ENCODE results near the gene FRMPD4.

Gene FRMPD4

DNA sequence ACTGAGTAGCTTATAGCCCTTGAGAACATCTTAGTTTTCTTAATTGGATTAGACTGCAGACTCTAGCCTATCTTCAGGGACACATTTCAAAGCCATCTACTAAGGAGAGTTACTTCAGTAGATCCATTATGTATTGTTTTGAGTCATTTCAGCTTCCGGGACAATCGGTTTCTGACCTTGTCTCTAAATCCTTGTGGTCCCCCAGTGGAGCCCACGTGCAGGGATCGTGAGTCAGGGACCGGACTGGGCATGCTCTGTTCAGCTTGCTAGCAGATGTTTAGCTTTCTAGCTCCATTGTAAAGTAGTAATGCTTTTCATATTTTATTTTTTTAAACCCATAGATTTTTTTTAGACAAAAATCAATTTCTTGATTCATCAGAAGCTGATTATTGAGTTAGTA is 441.0 kb downstream of the FRMPD4 start:
- no peak for TF ChIP-seq ESRRG (CRISPR knock-in tag; IDR thresholded peaks at IDR 0.05)
- no peak for TF ChIP-seq BACH2 (CRISPR knock-in tag; IDR thresholded peaks at IDR 0.05; ENCODE audit: borderline replicate concordance)
- TF ChIP-seq ZC3H10 (CRISPR knock-in tag; IDR thresholded peaks at IDR 0.05) = no peak
- no peak for TF ChIP-seq ISL1 (CRISPR knock-in tag; IDR thresholded peaks at IDR 0.05)
- TF ChIP-seq, protein P1, sequence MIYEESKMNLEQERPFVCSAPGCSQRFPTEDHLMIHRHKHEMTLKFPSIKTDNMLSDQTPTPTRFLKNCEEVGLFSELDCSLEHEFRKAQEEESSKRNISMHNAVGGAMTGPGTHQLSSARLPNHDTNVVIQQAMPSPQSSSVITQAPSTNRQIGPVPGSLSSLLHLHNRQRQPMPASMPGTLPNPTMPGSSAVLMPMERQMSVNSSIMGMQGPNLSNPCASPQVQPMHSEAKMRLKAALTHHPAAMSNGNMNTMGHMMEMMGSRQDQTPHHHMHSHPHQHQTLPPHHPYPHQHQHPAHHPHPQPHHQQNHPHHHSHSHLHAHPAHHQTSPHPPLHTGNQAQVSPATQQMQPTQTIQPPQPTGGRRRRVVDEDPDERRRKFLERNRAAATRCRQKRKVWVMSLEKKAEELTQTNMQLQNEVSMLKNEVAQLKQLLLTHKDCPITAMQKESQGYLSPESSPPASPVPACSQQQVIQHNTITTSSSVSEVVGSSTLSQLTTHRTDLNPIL (CRISPR knock-in tag; IDR thresholded peaks at IDR 0.05; ENCODE audit: low read depth) = no peak
- no peak for TF ChIP-seq ZFP3 (CRISPR knock-in tag; IDR thresholded peaks at IDR 0.05)
- TF ChIP-seq, protein P2, sequence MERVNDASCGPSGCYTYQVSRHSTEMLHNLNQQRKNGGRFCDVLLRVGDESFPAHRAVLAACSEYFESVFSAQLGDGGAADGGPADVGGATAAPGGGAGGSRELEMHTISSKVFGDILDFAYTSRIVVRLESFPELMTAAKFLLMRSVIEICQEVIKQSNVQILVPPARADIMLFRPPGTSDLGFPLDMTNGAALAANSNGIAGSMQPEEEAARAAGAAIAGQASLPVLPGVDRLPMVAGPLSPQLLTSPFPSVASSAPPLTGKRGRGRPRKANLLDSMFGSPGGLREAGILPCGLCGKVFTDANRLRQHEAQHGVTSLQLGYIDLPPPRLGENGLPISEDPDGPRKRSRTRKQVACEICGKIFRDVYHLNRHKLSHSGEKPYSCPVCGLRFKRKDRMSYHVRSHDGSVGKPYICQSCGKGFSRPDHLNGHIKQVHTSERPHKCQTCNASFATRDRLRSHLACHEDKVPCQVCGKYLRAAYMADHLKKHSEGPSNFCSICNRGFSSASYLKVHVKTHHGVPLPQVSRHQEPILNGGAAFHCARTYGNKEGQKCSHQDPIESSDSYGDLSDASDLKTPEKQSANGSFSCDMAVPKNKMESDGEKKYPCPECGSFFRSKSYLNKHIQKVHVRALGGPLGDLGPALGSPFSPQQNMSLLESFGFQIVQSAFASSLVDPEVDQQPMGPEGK (CRISPR knock-in tag; IDR thresholded peaks at IDR 0.05; ENCODE audit: borderline replicate concordance) = no peak
- no peak for TF ChIP-seq POU6F1 (CRISPR knock-in tag; IDR thresholded peaks at IDR 0.05; ENCODE audit: borderline replicate concordance, low read depth)
- no peak for TF ChIP-seq TSHZ2 (CRISPR knock-in tag; IDR thresholded peaks at IDR 0.05)
- no peak for TF ChIP-seq RARB (CRISPR knock-in tag; IDR thresholded peaks at IDR 0.05)
- TF ChIP-seq SNAI2 (CRISPR knock-in tag; IDR thresholded peaks at IDR 0.05) = no peak
- no peak for TF ChIP-seq OSR1 (CRISPR knock-in tag; IDR thresholded peaks at IDR 0.05)
- no peak for TF ChIP-seq GLIS3 (CRISPR knock-in tag; IDR thresholded peaks at IDR 0.05)
- TF ChIP-seq, protein P3, sequence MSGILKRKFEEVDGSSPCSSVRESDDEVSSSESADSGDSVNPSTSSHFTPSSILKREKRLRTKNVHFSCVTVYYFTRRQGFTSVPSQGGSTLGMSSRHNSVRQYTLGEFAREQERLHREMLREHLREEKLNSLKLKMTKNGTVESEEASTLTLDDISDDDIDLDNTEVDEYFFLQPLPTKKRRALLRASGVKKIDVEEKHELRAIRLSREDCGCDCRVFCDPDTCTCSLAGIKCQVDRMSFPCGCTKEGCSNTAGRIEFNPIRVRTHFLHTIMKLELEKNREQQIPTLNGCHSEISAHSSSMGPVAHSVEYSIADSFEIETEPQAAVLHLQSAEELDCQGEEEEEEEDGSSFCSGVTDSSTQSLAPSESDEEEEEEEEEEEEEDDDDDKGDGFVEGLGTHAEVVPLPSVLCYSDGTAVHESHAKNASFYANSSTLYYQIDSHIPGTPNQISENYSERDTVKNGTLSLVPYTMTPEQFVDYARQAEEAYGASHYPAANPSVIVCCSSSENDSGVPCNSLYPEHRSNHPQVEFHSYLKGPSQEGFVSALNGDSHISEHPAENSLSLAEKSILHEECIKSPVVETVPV (CRISPR knock-in tag; IDR thresholded peaks at IDR 0.05) = no peak
- TF ChIP-seq ZNF565 (CRISPR knock-in tag; conservative IDR thresholded peaks at IDR 0.05; ENCODE audit: low read depth) = no peak
- no peak for TF ChIP-seq TCF4 (CRISPR knock-in tag; IDR thresholded peaks at IDR 0.05; ENCODE audit: borderline replicate concordance)
- TF ChIP-seq ZNF8 (CRISPR knock-in tag; IDR thresholded peaks at IDR 0.05) = no peak
- TF ChIP-seq CSDC2 (CRISPR knock-in tag; IDR thresholded peaks at IDR 0.05) = no peak
- TF ChIP-seq PPARA (CRISPR knock-in tag; IDR thresholded peaks at IDR 0.05; ENCODE audit: borderline replicate concordance) = no peak
- TF ChIP-seq ARNTL (CRISPR knock-in tag; IDR thresholded peaks at IDR 0.05; ENCODE audit: borderline replicate concordance, low read depth) = no peak
- no peak for ATAC-seq

DNA sequence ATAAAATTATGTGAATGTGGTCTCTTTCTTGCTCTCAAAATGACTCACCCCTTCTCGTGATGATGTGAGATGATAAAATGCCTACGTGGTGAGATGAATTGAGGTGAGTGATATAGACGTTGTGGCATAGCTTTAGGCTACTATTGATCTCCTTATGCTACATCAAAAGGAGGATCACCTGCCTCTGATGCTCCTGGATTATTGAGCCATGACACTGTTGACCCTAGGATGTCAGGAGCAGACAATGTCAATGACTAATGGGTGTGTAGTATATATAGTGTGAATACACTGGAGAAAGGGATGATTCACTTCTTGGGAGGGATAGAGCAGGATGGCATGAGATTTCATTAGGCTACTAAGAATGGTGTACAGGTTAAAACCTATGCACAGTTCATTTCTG is 442.3 kb downstream of the FRMPD4 start:
- ATAC-seq = no peak
- no peak for TF ChIP-seq ZC3H10 (CRISPR knock-in tag; IDR thresholded peaks at IDR 0.05)
- TF ChIP-seq, protein P3 (CRISPR knock-in tag; IDR thresholded peaks at IDR 0.05) = no peak
- TF ChIP-seq PPARA (CRISPR knock-in tag; IDR thresholded peaks at IDR 0.05; ENCODE audit: borderline replicate concordance) = no peak
- no peak for TF ChIP-seq GLIS3 (CRISPR knock-in tag; IDR thresholded peaks at IDR 0.05)
- TF ChIP-seq TSHZ2 (CRISPR knock-in tag; IDR thresholded peaks at IDR 0.05) = no peak
- TF ChIP-seq ESRRG (CRISPR knock-in tag; IDR thresholded peaks at IDR 0.05) = no peak
- TF ChIP-seq, protein P2 (CRISPR knock-in tag; IDR thresholded peaks at IDR 0.05; ENCODE audit: borderline replicate concordance) = no peak
- TF ChIP-seq RARB (CRISPR knock-in tag; IDR thresholded peaks at IDR 0.05) = no peak
- no peak for TF ChIP-seq CSDC2 (CRISPR knock-in tag; IDR thresholded peaks at IDR 0.05)
- TF ChIP-seq ARNTL (CRISPR knock-in tag; IDR thresholded peaks at IDR 0.05; ENCODE audit: borderline replicate concordance, low read depth) = no peak
- no peak for TF ChIP-seq ZNF565 (CRISPR knock-in tag; conservative IDR thresholded peaks at IDR 0.05; ENCODE audit: low read depth)
- no peak for TF ChIP-seq TCF4 (CRISPR knock-in tag; IDR thresholded peaks at IDR 0.05; ENCODE audit: borderline replicate concordance)
- TF ChIP-seq ZNF70 (CRISPR knock-in tag; IDR thresholded peaks at IDR 0.05) = no peak
- TF ChIP-seq SNAI2 (CRISPR knock-in tag; IDR thresholded peaks at IDR 0.05) = no peak
- no peak for TF ChIP-seq BACH2 (CRISPR knock-in tag; IDR thresholded peaks at IDR 0.05; ENCODE audit: borderline replicate concordance)
- no peak for TF ChIP-seq ZFP3 (CRISPR knock-in tag; IDR thresholded peaks at IDR 0.05)

All from SK-N-SH treated with all-trans-retinoic acid at 6 μM for 48 hours (cell line).